H1 (cell line): ENCODE measurements around the gene PRR4.

ENCODE experiments used
- CEBPB ChIP-seq: IDR thresholded peaks from 2 replicates; pipeline ENCODE4 v1.6.1; 2012; ENCODE audit warnings: low read depth, low read length
- CHD2 ChIP-seq: IDR thresholded peaks from 2 replicates; pipeline ENCODE4 v1.6.1; 2012; ENCODE audit warnings: low read length, improper control_type of control experiment
- EP300 ChIP-seq, 2 experiments: IDR thresholded peaks; 1 replicate in 1 of 2; 2 replicates in 1 of 2; pipeline ENCODE4 v1.6.1; 2011 to 2012; ENCODE audit warnings: low read depth in 2 of 2, low read length in 2 of 2, mild to moderate bottlenecking in 2 of 2, borderline replicate concordance in 1 of 2, inconsistent platforms in 1 of 2, moderate library complexity in 1 of 2
- EZH2 ChIP-seq: fragments of 200-600 bp; sonication (generic); IDR thresholded peaks from 2 replicates; pipeline ENCODE4 v1.7.1; 2012; ENCODE audit warnings: low read depth, mild to moderate bottlenecking, moderate library complexity, low read length, inconsistent platforms; ENCODE audit not compliant: severe bottlenecking
- KDM5A ChIP-seq: fragments of 200-600 bp; IDR thresholded peaks from 2 replicates; pipeline ENCODE4 v1.7.1; 2012; ENCODE audit warnings: mild to moderate bottlenecking, low read length, inconsistent platforms, mixed read lengths
- POLR2A ChIP-seq, 2 experiments: IDR thresholded peaks; 1 replicate in 1 of 2; 2 replicates in 1 of 2; pipeline ENCODE4 v1.6.1; 2011; ENCODE audit warnings: low read depth in 2 of 2, low read length in 2 of 2, mild to moderate bottlenecking in 2 of 2; ENCODE audit errors: control extremely low read depth in 1 of 2
- POLR2AphosphoS5 ChIP-seq: IDR thresholded peaks from 2 replicates; pipeline ENCODE4 v1.6.1; 2011; ENCODE audit warnings: low read depth, low read length
- RAD21 ChIP-seq, 2 experiments: IDR thresholded peaks in 1 of 2; conservative IDR thresholded peaks in 1 of 2; 2 replicates each; pipeline ENCODE4 v1.6.1; 2011; ENCODE audit warnings: low read depth in 2 of 2, low read length in 2 of 2, improper control_type of control experiment in 1 of 2, inconsistent platforms in 1 of 2, mild to moderate bottlenecking in 1 of 2, moderate library complexity in 1 of 2
- RXRA ChIP-seq: IDR thresholded peaks from 2 replicates; pipeline ENCODE4 v1.6.1; 2011; ENCODE audit warnings: low read depth, mild to moderate bottlenecking, low read length, moderate library complexity; ENCODE audit not compliant: insufficient read depth
- SIN3A ChIP-seq, 2 experiments: IDR thresholded peaks in 1 of 2; conservative IDR thresholded peaks in 1 of 2; 2 replicates each; pipeline ENCODE4 v1.6.1; 2011 to 2012; ENCODE audit warnings: low read length in 2 of 2, improper control_type of control experiment in 1 of 2, low read depth in 1 of 2, mild to moderate bottlenecking in 1 of 2
- SIX5 ChIP-seq: IDR thresholded peaks from 2 replicates; pipeline ENCODE4 v1.6.1; 2011; ENCODE audit warnings: mild to moderate bottlenecking, low read depth, low read length
- TF ChIP-seq, protein P1 (sequence below), 3 experiments: IDR thresholded peaks; 1 replicate in 2 of 3; 2 replicates in 1 of 3; pipeline versions ENCODE4 v1.5.1 to v1.6.1; 2011; ENCODE audit warnings: low read length in 3 of 3, mild to moderate bottlenecking in 3 of 3, inconsistent platforms in 2 of 3, low read depth in 1 of 3, moderate library complexity in 1 of 3; ENCODE audit not compliant: insufficient read depth in 1 of 3; ENCODE audit errors: control extremely low read depth in 1 of 3

DNA sequence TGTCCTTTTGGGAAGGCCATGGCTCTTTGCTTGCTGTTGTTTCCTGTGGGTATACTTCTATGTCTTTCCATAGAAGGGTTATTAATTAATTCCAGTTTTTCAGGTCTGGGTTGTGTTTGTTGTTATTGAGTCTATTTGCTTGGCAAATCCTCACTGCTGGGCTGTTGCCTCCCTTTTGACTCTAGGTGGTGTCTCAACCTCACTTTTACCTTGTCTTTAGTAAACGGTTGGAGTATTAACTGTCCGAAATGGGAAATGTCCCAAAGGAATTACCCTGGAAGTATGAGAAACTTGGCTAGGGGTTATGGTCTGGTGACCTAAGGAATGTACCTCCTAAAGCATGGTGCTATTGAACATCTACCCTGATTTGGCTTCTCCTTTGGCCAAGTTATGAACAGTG, 18.1 kb upstream of the PRR4 start:
- TF ChIP-seq POLR2A (IDR thresholded peaks at IDR 0.05; ENCODE audit: control extremely low read depth in 1 of 2, low read depth in 2 of 2, low read length in 2 of 2): no peak
- TF ChIP-seq, protein P1, sequence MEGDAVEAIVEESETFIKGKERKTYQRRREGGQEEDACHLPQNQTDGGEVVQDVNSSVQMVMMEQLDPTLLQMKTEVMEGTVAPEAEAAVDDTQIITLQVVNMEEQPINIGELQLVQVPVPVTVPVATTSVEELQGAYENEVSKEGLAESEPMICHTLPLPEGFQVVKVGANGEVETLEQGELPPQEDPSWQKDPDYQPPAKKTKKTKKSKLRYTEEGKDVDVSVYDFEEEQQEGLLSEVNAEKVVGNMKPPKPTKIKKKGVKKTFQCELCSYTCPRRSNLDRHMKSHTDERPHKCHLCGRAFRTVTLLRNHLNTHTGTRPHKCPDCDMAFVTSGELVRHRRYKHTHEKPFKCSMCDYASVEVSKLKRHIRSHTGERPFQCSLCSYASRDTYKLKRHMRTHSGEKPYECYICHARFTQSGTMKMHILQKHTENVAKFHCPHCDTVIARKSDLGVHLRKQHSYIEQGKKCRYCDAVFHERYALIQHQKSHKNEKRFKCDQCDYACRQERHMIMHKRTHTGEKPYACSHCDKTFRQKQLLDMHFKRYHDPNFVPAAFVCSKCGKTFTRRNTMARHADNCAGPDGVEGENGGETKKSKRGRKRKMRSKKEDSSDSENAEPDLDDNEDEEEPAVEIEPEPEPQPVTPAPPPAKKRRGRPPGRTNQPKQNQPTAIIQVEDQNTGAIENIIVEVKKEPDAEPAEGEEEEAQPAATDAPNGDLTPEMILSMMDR (IDR thresholded peaks at IDR 0.05; ENCODE audit: control extremely low read depth in 1 of 3, insufficient read depth in 1 of 3, low read depth in 1 of 3, low read length in 3 of 3): peak in 2 of 3 experiments; percentile 9 to 26; a peak in 2 of 4 replicates
- peak; percentile 59 to 67 for TF ChIP-seq RAD21 (IDR thresholded peaks at IDR 0.05 in 1 of 2, conservative IDR thresholded peaks at IDR 0.05 in 1 of 2; ENCODE audit: low read depth in 2 of 2, low read length in 2 of 2)
- no peak for TF ChIP-seq KDM5A
- no peak for TF ChIP-seq RXRA
- no peak for TF ChIP-seq SIX5
- no peak for TF ChIP-seq CHD2
- no peak for TF ChIP-seq SIN3A (conservative IDR thresholded peaks at IDR 0.05 in 1 of 2, IDR thresholded peaks at IDR 0.05 in 1 of 2; ENCODE audit: low read depth in 1 of 2, low read length in 2 of 2)
- no peak for TF ChIP-seq POLR2AphosphoS5
- TF ChIP-seq EZH2: no peak
- TF ChIP-seq CEBPB: no peak
- TF ChIP-seq EP300 (IDR thresholded peaks at IDR 0.05; ENCODE audit: borderline replicate concordance in 1 of 2, low read depth in 2 of 2, low read length in 2 of 2): no peak
